SK-N-SH (cell line): Measurements from ENCODE around the gene NAA10. TPM values are rescaled to one million over a fixed set of nuclear protein-coding genes. Genes with fewer than 3 reads are reported as not detected.

Experiments
- CTCF ChIA-PET: fragments of 300-600, 350-600 bp; formaldehyde crosslinking; extraction: SDS; loops from one replicate; lab custom pipeline; 2021; lab: Yijun Ruan, JAX
- POLR2A ChIA-PET: fragments of 350-600 bp; sonication (Branson Sonifier 250); formaldehyde crosslinking; extraction: SDS; loops from one replicate; lab custom pipeline; 2020; ENCODE audit warnings: antibody characterized with exemption, inconsistent platforms; lab: Yijun Ruan, JAX
- DNase-seq: peaks from one replicate; pipeline ENCODE4 v3.0.0; 2012
- H2AFZ ChIP-seq: fragments of 200-600 bp; sonication (generic); 2 replicates; pipeline ENCODE4 v1.8.1; 2016; ENCODE audit warnings: antibody characterized with exemption, mild to moderate bottlenecking, low read depth
- H3F3A ChIP-seq: fragments of 200-600 bp; sonication (generic); replicated peaks from 2 replicates; pipeline ENCODE3; 2016; ENCODE audit warnings: antibody characterized with exemption, mild to moderate bottlenecking; ENCODE audit not compliant: insufficient read depth
- H3K27ac ChIP-seq, 2 experiments: fragments of 200-500 bp in 1 of 2; fragments of 200-600 bp in 1 of 2; sonication (Bioruptor generic) in 1 of 2; sonication (generic), shearing (Covaris generic) in 1 of 2; 2 replicates each; pipeline versions ENCODE4 v1.5.1 to v1.6.1; 2014 to 2016; ENCODE audit warnings: low read depth in 2 of 2, inconsistent platforms in 1 of 2, low read length in 1 of 2, mild to moderate bottlenecking in 1 of 2, mixed read lengths in 1 of 2
- H3K27me3 ChIP-seq: fragments of 200-600 bp; sonication (generic), shearing (Covaris generic); 2 replicates; pipeline ENCODE4 v1.6.1; 2016; ENCODE audit warnings: mixed run types; ENCODE audit not compliant: insufficient read depth
- H3K36me3 ChIP-seq, 2 experiments: fragments of 200-500 bp in 1 of 2; fragments of 200-600 bp in 1 of 2; sonication (Bioruptor generic) in 1 of 2; sonication (generic) in 1 of 2; replicated peaks in 1 of 2; 2 replicates each; pipeline versions ENCODE3 to v1.5.1; 2014 to 2016; ENCODE audit warnings: low read length in 1 of 2, mild to moderate bottlenecking in 1 of 2; ENCODE audit not compliant: insufficient read depth in 2 of 2, control insufficient read depth in 1 of 2
- H3K4me1 ChIP-seq, 2 experiments: fragments of 200-500 bp in 1 of 2; fragments of 200-600 bp in 1 of 2; sonication (Bioruptor generic) in 1 of 2; sonication (generic), shearing (Covaris generic) in 1 of 2; 2 replicates each; pipeline versions ENCODE4 v1.5.1 to v1.6.1; 2014 to 2016; ENCODE audit warnings: low read depth in 1 of 2, low read length in 1 of 2, mixed run types in 1 of 2; ENCODE audit not compliant: insufficient read depth in 2 of 2, control insufficient read depth in 1 of 2
- H3K4me2 ChIP-seq: fragments of 200-600 bp; sonication (generic), shearing (Covaris generic); 2 replicates; pipeline ENCODE4 v1.6.1; 2017; ENCODE audit warnings: mixed run types
- H3K4me3 ChIP-seq, 2 experiments: fragments of 200-500 bp in 1 of 2; fragments of 200-600 bp in 1 of 2; sonication (Bioruptor generic) in 1 of 2; sonication (generic), shearing (Covaris generic) in 1 of 2; 2 replicates each; pipeline versions ENCODE4 v1.5.1 to v1.8.1; 2014 to 2016; ENCODE audit warnings: low read depth in 2 of 2, inconsistent platforms in 1 of 2, low read length in 1 of 2, mild to moderate bottlenecking in 1 of 2, mixed read lengths in 1 of 2, moderate library complexity in 1 of 2
- H3K79me2 ChIP-seq: fragments of 200-600 bp; sonication (generic); 2 replicates; pipeline ENCODE4 v1.8.1; 2017; ENCODE audit warnings: mild to moderate bottlenecking; ENCODE audit not compliant: insufficient read depth
- H3K9ac ChIP-seq: fragments of 200-600 bp; sonication (generic); 2 replicates; pipeline ENCODE4 v1.6.1; 2017; ENCODE audit warnings: mixed run types
- H3K9me2 ChIP-seq: fragments of 200-600 bp; sonication (generic); 2 replicates; pipeline ENCODE4 v1.6.1; 2017; ENCODE audit warnings: mixed run types
- H3K9me3 ChIP-seq: fragments of 200-600 bp; sonication (generic); 2 replicates; pipeline ENCODE4 v1.6.1; 2017; ENCODE audit warnings: mixed run types, mild to moderate bottlenecking, moderate library complexity
- H4K20me1 ChIP-seq: fragments of 200-600 bp; sonication (generic); 2 replicates; pipeline ENCODE4 v1.6.1; 2017; ENCODE audit warnings: mild to moderate bottlenecking, mixed run types; ENCODE audit not compliant: insufficient read depth
- CHD2 ChIP-seq: fragments of 150-350 bp; IDR thresholded peaks from 2 replicates; pipeline ENCODE4 v1.6.1; 2018; ENCODE audit warnings: low read length; ENCODE audit not compliant: partially characterized antibody
- ELF1 ChIP-seq: IDR thresholded peaks from 2 replicates; pipeline ENCODE4 v1.4.0; 2012
- EP300 ChIP-seq, 2 experiments: IDR thresholded peaks; 2 replicates each; pipeline versions ENCODE4 v1.4.0 to v1.6.1; 2012; ENCODE audit warnings: borderline replicate concordance in 1 of 2, low read depth in 1 of 2, low read length in 1 of 2
- FOXJ3 ChIP-seq: sonication (generic); formaldehyde crosslinking; IDR thresholded peaks from 2 replicates; pipeline ENCODE4 v1.5.1; 2020; ENCODE audit warnings: mild to moderate bottlenecking, missing genetic modification reagents
- GATA2 ChIP-seq: sonication (generic); formaldehyde crosslinking; IDR thresholded peaks from 2 replicates; pipeline ENCODE4 v1.5.0; 2020; ENCODE audit warnings: mild to moderate bottlenecking, missing genetic modification reagents
- JUND ChIP-seq: IDR thresholded peaks from 2 replicates; pipeline ENCODE4 v1.4.0; 2012
- NRF1 ChIP-seq: IDR thresholded peaks from 2 replicates; pipeline ENCODE4 v1.6.1; 2012; ENCODE audit warnings: low read depth, mild to moderate bottlenecking, low read length
- POLR2AphosphoS5 ChIP-seq: IDR thresholded peaks from 2 replicates; pipeline ENCODE4 v1.6.1; 2012; ENCODE audit warnings: low read depth, low read length
- RCOR1 ChIP-seq: fragments of 150-350 bp; IDR thresholded peaks from 2 replicates; pipeline ENCODE4 v1.6.1; 2017; ENCODE audit warnings: antibody characterized with exemption, low read length
- RXRA ChIP-seq: IDR thresholded peaks from 2 replicates; pipeline ENCODE4 v1.4.0; 2012; ENCODE audit warnings: low read depth, mild to moderate bottlenecking, borderline replicate concordance
- SMC3 ChIP-seq: IDR thresholded peaks from 2 replicates; pipeline ENCODE4 v1.6.1; 2012; ENCODE audit warnings: low read depth, low read length, improper control_type of control experiment
- TAF1 ChIP-seq: IDR thresholded peaks from 2 replicates; pipeline ENCODE4 v1.6.1; 2012; ENCODE audit warnings: low read depth, mild to moderate bottlenecking, low read length, moderate library complexity, borderline replicate concordance
- TEAD4 ChIP-seq: IDR thresholded peaks from 2 replicates; pipeline ENCODE4 v1.4.0; 2012; ENCODE audit warnings: mild to moderate bottlenecking, borderline replicate concordance; ENCODE audit not compliant: insufficient read depth
- YY1 ChIP-seq: IDR thresholded peaks from 2 replicates; pipeline ENCODE4 v1.4.0; 2012; ENCODE audit warnings: low read depth, mild to moderate bottlenecking
- WGBS: methylation state at CpG from one replicate; pipeline ENCODE4 v1.1.6; 2017; ENCODE audit warnings: low lambda C conversion rate; 5-methylcytosine and 5-hydroxymethylcytosine counted together
- polyA plus RNA-seq, 3 experiments: library from polyadenylated mRNA; depleted of rRNA; stranded (reverse); fragments of >200 nt; gene quantifications; 2 replicates each; pipeline ENCODE4 v1.2.3, GENCODE V29; 2012
- TF ChIP-seq, protein P1 (sequence below): fragments of 200-600 bp; sonication (generic); IDR thresholded peaks from 2 replicates; pipeline ENCODE4 v1.6.1; 2017; ENCODE audit warnings: antibody characterized with exemption, mild to moderate bottlenecking, moderate library complexity
- TF ChIP-seq, protein P2 (sequence below): IDR thresholded peaks from 2 replicates; pipeline ENCODE4; 2012
- TF ChIP-seq, protein P3 (sequence below): fragments of 150-350 bp; IDR thresholded peaks from 2 replicates; pipeline ENCODE4 v1.6.1; 2016; ENCODE audit warnings: mild to moderate bottlenecking, low read depth, low read length
- TF ChIP-seq, protein P4 (sequence below): IDR thresholded peaks from 2 replicates; pipeline ENCODE4 v1.6.1; 2012; ENCODE audit warnings: mild to moderate bottlenecking, low read depth, low read length, moderate library complexity
- TF ChIP-seq, protein P5 (sequence below): IDR thresholded peaks from 2 replicates; pipeline ENCODE4 v1.4.0; 2012; ENCODE audit warnings: low read depth, borderline replicate concordance

NAA10 gene
- polyA plus RNA-seq, 1 of the 3 experiments (the other 2 are of a cell fraction) = 229 TPM

DNA sequence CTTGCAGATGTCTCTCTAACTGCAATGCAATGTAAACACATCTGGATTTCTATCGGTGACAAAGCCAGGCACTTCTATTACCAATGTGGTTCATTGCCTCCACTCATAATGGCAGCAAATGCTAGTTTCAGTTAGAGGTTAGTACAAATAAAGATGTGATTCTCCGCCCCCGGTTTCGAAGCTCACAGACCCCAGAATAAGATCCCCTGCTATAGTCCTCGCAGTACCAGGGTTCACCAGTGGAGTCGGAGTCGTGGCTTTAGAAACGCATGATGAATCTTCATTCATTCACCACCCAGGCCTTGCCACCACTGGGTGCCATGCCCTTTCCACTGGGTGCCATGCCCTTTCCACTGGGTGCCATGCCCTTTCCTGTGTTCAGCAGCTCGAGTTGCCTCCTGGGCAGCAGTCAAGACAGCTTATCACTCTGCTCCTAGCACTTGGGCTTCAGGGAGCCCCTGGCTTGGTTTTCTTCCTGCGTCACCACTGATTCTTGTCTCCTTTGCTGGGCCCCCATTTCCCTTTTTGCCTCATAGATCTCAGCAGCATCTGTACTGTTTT is 3.5 kb upstream of the NAA10 start:
- peaks cover 4% of the 10 kb centered on the region; the same call in 1 of the 2 replicates for H3K27me3 ChIP-seq
- peaks cover 12% of the 10 kb centered on the region; the same call in 1 of the 2 replicates for H4K20me1 ChIP-seq
- H3K4me2 ChIP-seq = no peak overlapping the region
- no peaks in the 10 kb centered on the region for H3K9me2 ChIP-seq
- ChIA-PET CTCF (interaction anchor here (0.8 to 4.5 kb wide), 6 partner anchors 9 to 175 kb away, joined by 3 to 18 read pairs (median 4); no protein-coding TSS in a partner anchor), POLR2A (no interaction called here)
- peaks cover 8 to 12% of the 10 kb centered on the region in 2 experiments; a peak in 2 of 4 replicates for H3K4me1 ChIP-seq
- WGBS = 44% methylated on average over 10 of the region's 10 CpGs
- H3K36me3 ChIP-seq = peaks cover 0 to under 1% of the 10 kb centered on the region in 2 experiments
- H3F3A ChIP-seq = no peaks in the 10 kb centered on the region
- DNase-seq = no peak
- peaks cover 14% of the 10 kb centered on the region for H3K79me2 ChIP-seq
- no peak for TF ChIP-seq CHD2
- TF ChIP-seq, protein P1, sequence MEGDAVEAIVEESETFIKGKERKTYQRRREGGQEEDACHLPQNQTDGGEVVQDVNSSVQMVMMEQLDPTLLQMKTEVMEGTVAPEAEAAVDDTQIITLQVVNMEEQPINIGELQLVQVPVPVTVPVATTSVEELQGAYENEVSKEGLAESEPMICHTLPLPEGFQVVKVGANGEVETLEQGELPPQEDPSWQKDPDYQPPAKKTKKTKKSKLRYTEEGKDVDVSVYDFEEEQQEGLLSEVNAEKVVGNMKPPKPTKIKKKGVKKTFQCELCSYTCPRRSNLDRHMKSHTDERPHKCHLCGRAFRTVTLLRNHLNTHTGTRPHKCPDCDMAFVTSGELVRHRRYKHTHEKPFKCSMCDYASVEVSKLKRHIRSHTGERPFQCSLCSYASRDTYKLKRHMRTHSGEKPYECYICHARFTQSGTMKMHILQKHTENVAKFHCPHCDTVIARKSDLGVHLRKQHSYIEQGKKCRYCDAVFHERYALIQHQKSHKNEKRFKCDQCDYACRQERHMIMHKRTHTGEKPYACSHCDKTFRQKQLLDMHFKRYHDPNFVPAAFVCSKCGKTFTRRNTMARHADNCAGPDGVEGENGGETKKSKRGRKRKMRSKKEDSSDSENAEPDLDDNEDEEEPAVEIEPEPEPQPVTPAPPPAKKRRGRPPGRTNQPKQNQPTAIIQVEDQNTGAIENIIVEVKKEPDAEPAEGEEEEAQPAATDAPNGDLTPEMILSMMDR = peak; percentile 30; the same call in 1 of the 2 replicates
- H3K27ac ChIP-seq = no peak overlapping the region
- no peaks in the 10 kb centered on the region for H3K9me3 ChIP-seq
- H2AFZ ChIP-seq = no peak overlapping the region
- no peak overlapping the region for H3K9ac ChIP-seq
- H3K4me3 ChIP-seq = no peak overlapping the region

DNA sequence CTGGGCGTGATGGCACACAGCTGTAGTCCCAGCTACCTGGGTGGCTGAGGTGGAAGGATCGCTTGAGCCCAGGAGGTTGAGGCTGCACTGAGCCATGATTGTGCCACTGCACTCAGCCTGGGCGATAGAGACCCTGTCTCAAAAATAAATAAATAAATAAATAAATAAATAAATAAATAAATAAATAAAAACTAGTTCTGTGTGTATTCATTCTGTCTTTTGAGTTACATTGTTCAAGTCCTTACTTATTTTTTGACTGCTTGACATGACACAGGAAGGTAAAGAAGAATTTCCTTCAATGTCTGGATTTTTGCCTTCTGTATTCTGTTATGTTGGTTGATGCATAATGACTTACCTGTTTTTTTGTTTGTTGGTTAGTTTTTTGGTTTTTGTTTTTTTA is 2.2 kb upstream of the NAA10 start:
- Histone ChIP-seq H3K9me3 (no peaks in the 10 kb centered on the region), H4K20me1 (peaks cover 24% of the 10 kb centered on the region; the same call in 1 of the 2 replicates), H3K79me2 (peaks cover 27% of the 10 kb centered on the region), H3K27me3 (peaks cover 4% of the 10 kb centered on the region; the same call in 1 of the 2 replicates), H3K4me1 (peaks cover 10 to 12% of the 10 kb centered on the region in 2 experiments; a peak in 2 of 4 replicates), H3K4me3 (no peak overlapping the region), H3K9ac (no peak overlapping the region), H3K27ac (no peak overlapping the region), H3F3A (no peaks in the 10 kb centered on the region), H3K36me3 (peaks cover 7 to 9% of the 10 kb centered on the region in 2 experiments), H3K9me2 (no peaks in the 10 kb centered on the region), H3K4me2 (no peak overlapping the region), H2AFZ (no peak overlapping the region)
- TF ChIP-seq GATA2 (CRISPR knock-in tag) (no peak), YY1 (no peak), SMC3 (no peak), NRF1 (no peak), RCOR1 (no peak), EP300 (IDR thresholded peaks at IDR 0.05; ENCODE audit: borderline replicate concordance in 1 of 2, low read depth in 1 of 2, low read length in 1 of 2) (no peak), RXRA (no peak), JUND (no peak), TAF1 (no peak), POLR2AphosphoS5 (no peak), ELF1 (no peak), FOXJ3 (no peak), TEAD4 (no peak)
- TF ChIP-seq, protein P2, sequence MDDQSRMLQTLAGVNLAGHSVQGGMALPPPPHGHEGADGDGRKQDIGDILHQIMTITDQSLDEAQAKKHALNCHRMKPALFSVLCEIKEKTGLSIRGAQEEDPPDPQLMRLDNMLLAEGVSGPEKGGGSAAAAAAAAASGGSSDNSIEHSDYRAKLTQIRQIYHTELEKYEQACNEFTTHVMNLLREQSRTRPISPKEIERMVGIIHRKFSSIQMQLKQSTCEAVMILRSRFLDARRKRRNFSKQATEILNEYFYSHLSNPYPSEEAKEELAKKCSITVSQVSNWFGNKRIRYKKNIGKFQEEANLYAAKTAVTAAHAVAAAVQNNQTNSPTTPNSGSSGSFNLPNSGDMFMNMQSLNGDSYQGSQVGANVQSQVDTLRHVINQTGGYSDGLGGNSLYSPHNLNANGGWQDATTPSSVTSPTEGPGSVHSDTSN = no peak
- TF ChIP-seq, protein P3, sequence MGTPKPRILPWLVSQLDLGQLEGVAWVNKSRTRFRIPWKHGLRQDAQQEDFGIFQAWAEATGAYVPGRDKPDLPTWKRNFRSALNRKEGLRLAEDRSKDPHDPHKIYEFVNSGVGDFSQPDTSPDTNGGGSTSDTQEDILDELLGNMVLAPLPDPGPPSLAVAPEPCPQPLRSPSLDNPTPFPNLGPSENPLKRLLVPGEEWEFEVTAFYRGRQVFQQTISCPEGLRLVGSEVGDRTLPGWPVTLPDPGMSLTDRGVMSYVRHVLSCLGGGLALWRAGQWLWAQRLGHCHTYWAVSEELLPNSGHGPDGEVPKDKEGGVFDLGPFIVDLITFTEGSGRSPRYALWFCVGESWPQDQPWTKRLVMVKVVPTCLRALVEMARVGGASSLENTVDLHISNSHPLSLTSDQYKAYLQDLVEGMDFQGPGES = no peak
- TF ChIP-seq, protein P4, sequence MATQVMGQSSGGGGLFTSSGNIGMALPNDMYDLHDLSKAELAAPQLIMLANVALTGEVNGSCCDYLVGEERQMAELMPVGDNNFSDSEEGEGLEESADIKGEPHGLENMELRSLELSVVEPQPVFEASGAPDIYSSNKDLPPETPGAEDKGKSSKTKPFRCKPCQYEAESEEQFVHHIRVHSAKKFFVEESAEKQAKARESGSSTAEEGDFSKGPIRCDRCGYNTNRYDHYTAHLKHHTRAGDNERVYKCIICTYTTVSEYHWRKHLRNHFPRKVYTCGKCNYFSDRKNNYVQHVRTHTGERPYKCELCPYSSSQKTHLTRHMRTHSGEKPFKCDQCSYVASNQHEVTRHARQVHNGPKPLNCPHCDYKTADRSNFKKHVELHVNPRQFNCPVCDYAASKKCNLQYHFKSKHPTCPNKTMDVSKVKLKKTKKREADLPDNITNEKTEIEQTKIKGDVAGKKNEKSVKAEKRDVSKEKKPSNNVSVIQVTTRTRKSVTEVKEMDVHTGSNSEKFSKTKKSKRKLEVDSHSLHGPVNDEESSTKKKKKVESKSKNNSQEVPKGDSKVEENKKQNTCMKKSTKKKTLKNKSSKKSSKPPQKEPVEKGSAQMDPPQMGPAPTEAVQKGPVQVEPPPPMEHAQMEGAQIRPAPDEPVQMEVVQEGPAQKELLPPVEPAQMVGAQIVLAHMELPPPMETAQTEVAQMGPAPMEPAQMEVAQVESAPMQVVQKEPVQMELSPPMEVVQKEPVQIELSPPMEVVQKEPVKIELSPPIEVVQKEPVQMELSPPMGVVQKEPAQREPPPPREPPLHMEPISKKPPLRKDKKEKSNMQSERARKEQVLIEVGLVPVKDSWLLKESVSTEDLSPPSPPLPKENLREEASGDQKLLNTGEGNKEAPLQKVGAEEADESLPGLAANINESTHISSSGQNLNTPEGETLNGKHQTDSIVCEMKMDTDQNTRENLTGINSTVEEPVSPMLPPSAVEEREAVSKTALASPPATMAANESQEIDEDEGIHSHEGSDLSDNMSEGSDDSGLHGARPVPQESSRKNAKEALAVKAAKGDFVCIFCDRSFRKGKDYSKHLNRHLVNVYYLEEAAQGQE = no peak
- TF ChIP-seq, protein P5, sequence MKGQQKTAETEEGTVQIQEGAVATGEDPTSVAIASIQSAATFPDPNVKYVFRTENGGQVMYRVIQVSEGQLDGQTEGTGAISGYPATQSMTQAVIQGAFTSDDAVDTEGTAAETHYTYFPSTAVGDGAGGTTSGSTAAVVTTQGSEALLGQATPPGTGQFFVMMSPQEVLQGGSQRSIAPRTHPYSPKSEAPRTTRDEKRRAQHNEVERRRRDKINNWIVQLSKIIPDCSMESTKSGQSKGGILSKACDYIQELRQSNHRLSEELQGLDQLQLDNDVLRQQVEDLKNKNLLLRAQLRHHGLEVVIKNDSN = no peak
- POLR2A ChIA-PET = no interaction called here
- CTCF ChIA-PET = interaction anchor here (1.4 to 4.5 kb wide), 2 partner anchors 10 to 14 kb away, joined by 4 to 18 read pairs; no protein-coding TSS in a partner anchor
- DNase-seq = no peak
- WGBS = 74% methylated on average over 3 of the region's 3 CpGs
